ENCODE data around the gene TYK2. TPM values are rescaled to one million over a fixed set of nuclear protein-coding genes. Genes with fewer than 3 reads are reported as not detected.

TYK2 gene
- total and polyA plus RNA-seq, 2 of the 4 experiments (the other 2 are of a cell fraction), result 40.9 to 97.9 TPM

- H3K9me3 ChIP-seq (ENCODE audit: control insufficient read depth, insufficient read depth, low read length), result no peaks in the 10 kb centered on the region
- no peaks in the 10 kb centered on the region for H3K79me1 ChIP-seq (ENCODE audit: low read depth in 1 of 2, low read length in 2 of 2)
- H3K27ac ChIP-seq (ENCODE audit: insufficient read depth, low read length), result no peak overlapping the region
- intact Hi-C loops (cut with micrococcal nuclease) (no loop called here), dilution Hi-C loops (cut with HindIII; ENCODE audit: low sequenced_read_pairs, unreplicated experiment) (no loop called here), in situ Hi-C loops (cut with MboI; ENCODE audit: low sequenced_read_pairs) (no loop called here)
- WGBS, 2 experiments (ENCODE audit: extremely low coverage in 2 of 2, insufficient read length in 1 of 2), result 76% methylated on average over 28 of the region's 32 CpGs; no CpG with 5 or more reads in 1 of the 2 experiments
- no TSS peak for BruUV-seq (replicated peaks)
- H3K27me3 ChIP-seq (ENCODE audit: control insufficient read depth, insufficient read depth, low read length), result no peaks in the 10 kb centered on the region
- H3K4me2 ChIP-seq (ENCODE audit: low read depth, low read length), result no peak overlapping the region
- no peak overlapping the region for H3K4ac ChIP-seq (ENCODE audit: low read depth, low read length)
- no peak overlapping the region for H2AK5ac ChIP-seq (ENCODE audit: low read depth, low read length)
- no peak overlapping the region for H2BK120ac ChIP-seq (ENCODE audit: low read depth, low read length)
- no peak overlapping the region for H2BK20ac ChIP-seq (ENCODE audit: low read depth, low read length)
- H2BK15ac ChIP-seq (ENCODE audit: low read depth, low read length), result no peak overlapping the region
- no peak for TF ChIP-seq MAZ (IDR thresholded peaks at IDR 0.05; ENCODE audit: borderline replicate concordance, low read depth, low read length)
- no peak for TF ChIP-seq CHD1 (IDR thresholded peaks at IDR 0.05; ENCODE audit: low read depth, low read length)
- TF ChIP-seq MAFK (IDR thresholded peaks at IDR 0.05; ENCODE audit: low read depth, low read length), result no peak
- no peak for TF ChIP-seq CEBPB (IDR thresholded peaks at IDR 0.05; ENCODE audit: low read depth, low read length)
- TF ChIP-seq RAD21 (IDR thresholded peaks at IDR 0.05; ENCODE audit: low read length), result no peak
- no peak for TF ChIP-seq USF2 (IDR thresholded peaks at IDR 0.05; ENCODE audit: low read depth, low read length)
- no peak for TF ChIP-seq BHLHE40 (IDR thresholded peaks at IDR 0.05; ENCODE audit: low read depth, low read length)
- no peak for TF ChIP-seq SMC3 (IDR thresholded peaks at IDR 0.05; ENCODE audit: low read depth, low read length)
- TF ChIP-seq ELK1 (IDR thresholded peaks at IDR 0.05; ENCODE audit: borderline replicate concordance, low read depth, low read length), result no peak
- no peak for TF ChIP-seq POLR2A (IDR thresholded peaks at IDR 0.05; ENCODE audit: low read depth, low read length)
- no peak for TF ChIP-seq NFE2L2 (IDR thresholded peaks at IDR 0.05; ENCODE audit: low read depth, low read length)
- TF ChIP-seq RFX5 (IDR thresholded peaks at IDR 0.05; ENCODE audit: low read depth, low read length), result no peak
- TF ChIP-seq RCOR1 (IDR thresholded peaks at IDR 0.05; ENCODE audit: insufficient replicate concordance, low read length), result no peak
- no peak for TF ChIP-seq CTCF (conservative IDR thresholded peaks at IDR 0.05; ENCODE audit: low read depth, low read length)
- TF ChIP-seq FOS (IDR thresholded peaks at IDR 0.05; ENCODE audit: low read depth, low read length), result no peak
- no peak for TF ChIP-seq MXI1 (IDR thresholded peaks at IDR 0.05; ENCODE audit: borderline replicate concordance, low read depth, low read length)
- no peak overlapping the region for H3K4me3 ChIP-seq (ENCODE audit: insufficient read depth, low read depth, low read length)
- H3K36me3 ChIP-seq (ENCODE audit: control insufficient read depth, insufficient read depth, low read length), result peaks cover 53% of the 10 kb centered on the region
- DNase-seq, result peak; percentile 17
- no peak overlapping the region for H3K23ac ChIP-seq (ENCODE audit: low read depth, low read length)
- no peaks in the 10 kb centered on the region for H3K9me1 ChIP-seq (ENCODE audit: insufficient read depth, low read length)
- no peak overlapping the region for H2AK9ac ChIP-seq (replicated peaks; ENCODE audit: low read depth, low read length, poor library complexity)
- H3K18ac ChIP-seq (ENCODE audit: low read depth, low read length), result no peak overlapping the region
- ChIA-PET POLR2A (ENCODE audit: unreplicated experiment) (no interaction called here), CTCF (no interaction called here)
- peak; percentile 64 for ATAC-seq (ENCODE audit: low read depth)
- no peak overlapping the region for H2AFZ ChIP-seq (replicated peaks; ENCODE audit: low read length, poor library complexity)
- H2BK5ac ChIP-seq (ENCODE audit: low read depth, low read length, poor library complexity, severe bottlenecking), result no peak overlapping the region
- no peak overlapping the region for H3K56ac ChIP-seq (ENCODE audit: extremely low read depth, insufficient read depth, low read length)
- H4K8ac ChIP-seq (ENCODE audit: low read depth in 2 of 2, low read length in 2 of 2), result no peak overlapping the region
- H3K14ac ChIP-seq (replicated peaks; ENCODE audit: low read depth, low read length), result no peak overlapping the region
- no peak overlapping the region for H4K91ac ChIP-seq (ENCODE audit: insufficient read depth, low read depth, low read length)
- H4K5ac ChIP-seq (ENCODE audit: low read depth, low read length), result no peak overlapping the region
- H3K9ac ChIP-seq (ENCODE audit: low read depth, low read length), result no peak overlapping the region
- no peaks in the 10 kb centered on the region for H3K4me1 ChIP-seq (ENCODE audit: control insufficient read depth, insufficient read depth, low read length)
- no peaks in the 10 kb centered on the region for H4K20me1 ChIP-seq (ENCODE audit: insufficient read depth, low read length)
Measured at GRCh38 chr19:10353793-10354391, 26.5 kb downstream of the TYK2 start.

Measured in IMR-90 (cell line).